ENCODE data around the gene HDGFL2.

Gene HDGFL2

GRCh38 chr19:4445963-4446703 lies 26.0 kb upstream of the HDGFL2 start:
- Histone ChIP-seq H3K27me3 (ENCODE audit: control insufficient read depth in 3 of 3, insufficient read depth in 3 of 3, low read depth in 1 of 3, low read length in 3 of 3) (no peaks in the 10 kb centered on the region), H3K9ac (ENCODE audit: low read depth, low read length, poor library complexity) (no peak overlapping the region), H3K4ac (ENCODE audit: low read length) (no peak overlapping the region), H4K91ac (ENCODE audit: low read depth, low read length, poor library complexity) (no peak overlapping the region), H3K36me3 (replicated peaks in 1 of 2; ENCODE audit: control insufficient read depth in 2 of 2, insufficient read depth in 2 of 2, low read length in 2 of 2) (peaks cover 49 to 91% of the 10 kb centered on the region in 2 donors), H2BK5ac (ENCODE audit: low read length) (no peak overlapping the region), H3K79me1 (ENCODE audit: low read depth, low read length) (peaks cover 9% of the 10 kb centered on the region), H4K8ac (ENCODE audit: low read depth, low read length) (no peak overlapping the region), H3K23ac (ENCODE audit: low read depth, low read length, poor library complexity) (peak overlapping the region; percentile 43), H3K4me2 (ENCODE audit: insufficient read depth, low read length, poor library complexity, severe bottlenecking) (no peak overlapping the region), H2BK12ac (ENCODE audit: low read length) (no peak overlapping the region), H2AFZ (ENCODE audit: low read length) (no peak overlapping the region), H3K18ac (ENCODE audit: low read length) (no peak overlapping the region), H3K4me3 (ENCODE audit: low read length in 2 of 2) (no peak overlapping the region), H3K27ac (replicated peaks; ENCODE audit: low read length) (no peak overlapping the region), H3K14ac (ENCODE audit: low read length) (no peak overlapping the region), H3K9me3 (replicated peaks in 1 of 2; ENCODE audit: control insufficient read depth in 2 of 2, insufficient read depth in 1 of 2, low read depth in 1 of 2, low read length in 2 of 2) (peaks cover 0 to 1% of the 10 kb centered on the region in 2 donors), H2AK5ac (ENCODE audit: low read depth, low read length) (no peak overlapping the region), H2BK15ac (ENCODE audit: low read length) (no peak overlapping the region), H3K4me1 (ENCODE audit: control insufficient read depth in 2 of 2, insufficient read depth in 1 of 2, low read depth in 1 of 2, low read length in 2 of 2) (peaks cover 0 to 2% of the 10 kb centered on the region in 2 donors), H2BK120ac (ENCODE audit: low read depth, low read length) (no peak overlapping the region)
- no CpG with 5 or more reads among the region's 58 CpGs for WGBS, 2 donors (ENCODE audit: extremely low coverage in 2 of 2, insufficient read length in 2 of 2, insufficient replicate concordance in 1 of 2)
- DNase-seq (ENCODE audit: low spot score) = no peak

DNA sequence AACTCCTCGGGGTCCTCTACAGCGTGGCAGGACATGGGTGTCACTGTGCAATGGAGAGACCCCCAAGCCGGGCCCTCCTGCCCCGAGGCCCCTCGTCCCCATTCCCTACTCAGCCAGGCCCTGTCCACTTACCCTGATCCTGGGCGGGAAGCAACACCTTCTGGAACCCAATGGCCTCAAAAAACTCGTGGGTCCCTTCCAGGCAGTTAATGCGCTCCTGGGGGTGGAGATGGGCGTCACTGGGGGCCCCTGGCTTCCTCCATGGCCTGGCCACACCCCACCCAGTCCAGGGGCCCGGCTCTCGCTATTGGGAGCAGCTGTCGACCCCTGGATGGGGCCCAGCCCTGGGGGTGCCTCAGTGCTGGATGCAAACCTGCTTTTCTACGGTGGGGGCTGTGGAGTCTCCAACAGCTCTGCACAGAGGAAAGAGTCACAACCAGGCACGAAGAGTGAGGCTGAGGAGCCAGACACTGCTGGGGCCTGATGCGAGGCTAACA lies 25.3 kb upstream of the HDGFL2 start:
- no peak overlapping the region for H3K4ac ChIP-seq (ENCODE audit: low read length)
- H3K27me3 ChIP-seq (ENCODE audit: control insufficient read depth in 3 of 3, insufficient read depth in 3 of 3, low read depth in 1 of 3, low read length in 3 of 3) = no peaks in the 10 kb centered on the region
- no CpG with 5 or more reads among the region's 15 CpGs for WGBS, 2 donors (ENCODE audit: extremely low coverage in 2 of 2, insufficient read length in 2 of 2, insufficient replicate concordance in 1 of 2)
- H2AFZ ChIP-seq (ENCODE audit: low read length) = no peak overlapping the region
- no peak overlapping the region for H2BK12ac ChIP-seq (ENCODE audit: low read length)
- H3K4me2 ChIP-seq (ENCODE audit: insufficient read depth, low read length, poor library complexity, severe bottlenecking) = no peak overlapping the region
- no peak overlapping the region for H4K8ac ChIP-seq (ENCODE audit: low read depth, low read length)
- H3K23ac ChIP-seq (ENCODE audit: low read depth, low read length, poor library complexity) = no peak overlapping the region
- peaks cover 0 to 1% of the 10 kb centered on the region in 2 donors for H3K9me3 ChIP-seq (replicated peaks in 1 of 2; ENCODE audit: control insufficient read depth in 2 of 2, insufficient read depth in 1 of 2, low read depth in 1 of 2, low read length in 2 of 2)
- no peak overlapping the region for H4K91ac ChIP-seq (ENCODE audit: low read depth, low read length, poor library complexity)
- H3K79me1 ChIP-seq (ENCODE audit: low read depth, low read length) = peaks cover 9% of the 10 kb centered on the region
- H2BK5ac ChIP-seq (ENCODE audit: low read length) = peak overlapping the region; percentile 24
- no peak overlapping the region for H3K14ac ChIP-seq (ENCODE audit: low read length)
- H3K18ac ChIP-seq (ENCODE audit: low read length) = no peak overlapping the region
- peaks cover 0 to 2% of the 10 kb centered on the region in 2 donors for H3K4me1 ChIP-seq (ENCODE audit: control insufficient read depth in 2 of 2, insufficient read depth in 1 of 2, low read depth in 1 of 2, low read length in 2 of 2)
- H2BK15ac ChIP-seq (ENCODE audit: low read length) = no peak overlapping the region
- H3K9ac ChIP-seq (ENCODE audit: low read depth, low read length, poor library complexity) = no peak overlapping the region
- H3K4me3 ChIP-seq (ENCODE audit: low read length in 2 of 2) = no peak overlapping the region
- H2BK120ac ChIP-seq (ENCODE audit: low read depth, low read length) = no peak overlapping the region
- DNase-seq (ENCODE audit: low spot score) = no peak
- peaks cover 49 to 91% of the 10 kb centered on the region in 2 donors for H3K36me3 ChIP-seq (replicated peaks in 1 of 2; ENCODE audit: control insufficient read depth in 2 of 2, insufficient read depth in 2 of 2, low read length in 2 of 2)
- H2AK5ac ChIP-seq (ENCODE audit: low read depth, low read length) = no peak overlapping the region
- no peak overlapping the region for H3K27ac ChIP-seq (replicated peaks; ENCODE audit: low read length)

GRCh38 chr19:4447327-4448146 lies 24.6 kb upstream of the HDGFL2 start:
- H4K8ac ChIP-seq (ENCODE audit: low read depth, low read length) = no peak overlapping the region
- H3K9ac ChIP-seq (ENCODE audit: low read depth, low read length, poor library complexity) = no peak overlapping the region
- no peaks in the 10 kb centered on the region for H3K27me3 ChIP-seq (ENCODE audit: control insufficient read depth in 3 of 3, insufficient read depth in 3 of 3, low read depth in 1 of 3, low read length in 3 of 3)
- H2BK5ac ChIP-seq (ENCODE audit: low read length) = no peak overlapping the region
- H3K9me3 ChIP-seq (replicated peaks in 1 of 2; ENCODE audit: control insufficient read depth in 2 of 2, insufficient read depth in 1 of 2, low read depth in 1 of 2, low read length in 2 of 2) = no peaks in the 10 kb centered on the region
- H2AK5ac ChIP-seq (ENCODE audit: low read depth, low read length) = no peak overlapping the region
- peaks cover 5% of the 10 kb centered on the region for H3K79me1 ChIP-seq (ENCODE audit: low read depth, low read length)
- H3K36me3 ChIP-seq (replicated peaks in 1 of 2; ENCODE audit: control insufficient read depth in 2 of 2, insufficient read depth in 2 of 2, low read length in 2 of 2) = peaks cover 44 to 91% of the 10 kb centered on the region in 2 donors
- no peak overlapping the region for H2BK12ac ChIP-seq (ENCODE audit: low read length)
- H2BK15ac ChIP-seq (ENCODE audit: low read length) = no peak overlapping the region
- no peak for DNase-seq (ENCODE audit: low spot score)
- H2AFZ ChIP-seq (ENCODE audit: low read length) = no peak overlapping the region
- no peak overlapping the region for H3K4ac ChIP-seq (ENCODE audit: low read length)
- WGBS, 2 donors (ENCODE audit: extremely low coverage in 2 of 2, insufficient read length in 2 of 2, insufficient replicate concordance in 1 of 2) = no CpG with 5 or more reads among the region's 28 CpGs
- no peak overlapping the region for H3K18ac ChIP-seq (ENCODE audit: low read length)
- H2BK120ac ChIP-seq (ENCODE audit: low read depth, low read length) = peak overlapping the region; percentile 5
- no peak overlapping the region for H3K27ac ChIP-seq (replicated peaks; ENCODE audit: low read length)
- no peak overlapping the region for H3K23ac ChIP-seq (ENCODE audit: low read depth, low read length, poor library complexity)
- peaks cover 0 to 2% of the 10 kb centered on the region in 2 donors for H3K4me1 ChIP-seq (ENCODE audit: control insufficient read depth in 2 of 2, insufficient read depth in 1 of 2, low read depth in 1 of 2, low read length in 2 of 2)
- H3K4me3 ChIP-seq (ENCODE audit: low read length in 2 of 2) = no peak overlapping the region
- H4K91ac ChIP-seq (ENCODE audit: low read depth, low read length, poor library complexity) = no peak overlapping the region
- H3K14ac ChIP-seq (ENCODE audit: low read length) = no peak overlapping the region
- no peak overlapping the region for H3K4me2 ChIP-seq (ENCODE audit: insufficient read depth, low read length, poor library complexity, severe bottlenecking)
